NT2/D1 (cell line): ENCODE results near the gene RFTN1.

ENCODE experiments used
- SUZ12 ChIP-seq: IDR thresholded peaks from 2 replicates; pipeline ENCODE4 v1.6.1; 2011; ENCODE audit not compliant: insufficient read length, insufficient read depth; ENCODE audit errors: extremely low read depth
- YY1 ChIP-seq: IDR thresholded peaks from 2 replicates; pipeline ENCODE4 v1.6.1; 2011; ENCODE audit not compliant: insufficient read length, insufficient read depth
- ZNF274 ChIP-seq: IDR thresholded peaks from 2 replicates; pipeline ENCODE4 v1.6.1; 2011; ENCODE audit warnings: mild to moderate bottlenecking, low read depth, low read length

- TF ChIP-seq YY1 (no peak), SUZ12 (no peak), ZNF274 (no peak)
Measured at GRCh38 chr3:16406166-16406565, 107.3 kb downstream of the RFTN1 start.
